HEK293T (cell line): Measurements from ENCODE around the gene MYCL.

ENCODE experiments used
- SUZ12 ChIP-seq: fragments of 450-650 bp; IDR thresholded peaks from 2 replicates; pipeline ENCODE4 v1.6.1; 2016; ENCODE audit warnings: mild to moderate bottlenecking
- TF ChIP-seq, protein P1 (sequence below): fragments of 450-650 bp; IDR thresholded peaks from 2 replicates; pipeline ENCODE4 v1.6.1; 2016

DNA sequence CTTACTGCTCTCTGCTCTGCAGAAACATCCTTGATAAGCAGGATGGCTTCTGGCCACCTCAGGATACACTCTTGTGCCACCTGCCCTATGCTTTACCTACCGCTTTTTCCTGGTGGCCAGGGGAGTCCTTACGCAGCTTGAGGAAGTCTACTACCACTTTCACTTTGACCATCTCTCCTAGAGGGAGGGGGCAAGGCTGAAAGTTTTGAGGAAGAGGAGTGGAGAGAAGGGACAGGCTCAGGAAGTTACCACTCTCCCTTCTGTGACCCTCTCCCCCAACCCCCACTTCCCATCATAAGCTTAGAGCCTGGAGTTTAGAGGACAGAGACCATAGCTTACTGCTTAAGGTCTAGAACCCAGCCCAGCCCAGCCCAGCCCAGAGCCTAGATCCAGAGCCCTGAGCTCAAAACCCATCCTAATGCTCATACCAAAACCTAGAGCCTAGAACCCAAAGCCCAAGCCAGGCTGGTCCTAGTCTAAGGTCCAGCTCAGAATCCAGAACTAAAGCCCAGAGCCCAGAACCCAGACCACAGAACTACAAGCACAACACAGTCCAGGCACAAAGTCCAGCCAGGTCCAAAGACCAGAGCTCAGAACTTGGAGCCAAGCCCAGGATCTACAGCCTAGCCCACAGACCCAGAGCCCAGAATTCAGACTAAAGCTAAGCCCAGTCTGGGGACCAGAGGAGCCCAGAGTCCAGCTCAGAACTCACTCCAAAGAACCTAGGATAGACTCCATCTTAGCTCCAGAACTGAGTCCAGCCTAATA, 35.2 kb upstream of the MYCL start:
- no peak for TF ChIP-seq SUZ12
- TF ChIP-seq, protein P1, sequence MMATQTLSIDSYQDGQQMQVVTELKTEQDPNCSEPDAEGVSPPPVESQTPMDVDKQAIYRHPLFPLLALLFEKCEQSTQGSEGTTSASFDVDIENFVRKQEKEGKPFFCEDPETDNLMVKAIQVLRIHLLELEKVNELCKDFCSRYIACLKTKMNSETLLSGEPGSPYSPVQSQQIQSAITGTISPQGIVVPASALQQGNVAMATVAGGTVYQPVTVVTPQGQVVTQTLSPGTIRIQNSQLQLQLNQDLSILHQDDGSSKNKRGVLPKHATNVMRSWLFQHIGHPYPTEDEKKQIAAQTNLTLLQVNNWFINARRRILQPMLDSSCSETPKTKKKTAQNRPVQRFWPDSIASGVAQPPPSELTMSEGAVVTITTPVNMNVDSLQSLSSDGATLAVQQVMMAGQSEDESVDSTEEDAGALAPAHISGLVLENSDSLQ, result no peak
